DND-41 (cell line): ENCODE results near the gene TIMM22.

Experiments
- ATAC-seq: fragments of 200-7000 bp; cut with Tn5 transposase; 3 replicates; pipeline ENCODE4 v1.9.1; 2021; ENCODE audit warnings: low read depth; ENCODE audit not compliant: insufficient read depth
- DNase-seq: peaks from one replicate; pipeline ENCODE4 v3.0.0-alpha.2; 2020
- H2AFZ ChIP-seq: 2 replicates; pipeline ENCODE4 v1.6.0; 2012; ENCODE audit warnings: low read depth, low read length
- H3K27ac ChIP-seq: 2 replicates; pipeline ENCODE4 v1.5.1; 2012; ENCODE audit warnings: low read length, inconsistent platforms
- H3K27me3 ChIP-seq: fragments of 200-600 bp; sonication (generic); 2 replicates; pipeline ENCODE4 v1.6.0; 2012; ENCODE audit warnings: low read length, mild to moderate bottlenecking, inconsistent platforms; ENCODE audit not compliant: insufficient read depth, poor library complexity
- H3K36me3 ChIP-seq: 2 replicates; pipeline ENCODE4 v1.5.1; 2012; ENCODE audit warnings: low read length, inconsistent platforms; ENCODE audit not compliant: insufficient read depth
- H3K4me1 ChIP-seq: 2 replicates; pipeline ENCODE4 v1.5.1; 2012; ENCODE audit warnings: mild to moderate bottlenecking, low read length; ENCODE audit not compliant: insufficient read depth
- H3K4me2 ChIP-seq: 2 replicates; pipeline ENCODE4 v1.6.0; 2012; ENCODE audit warnings: mild to moderate bottlenecking, moderate library complexity, low read length, inconsistent platforms; ENCODE audit not compliant: insufficient read depth
- H3K4me3 ChIP-seq, 2 experiments: fragments of 200-600 bp in 1 of 2; shearing (Covaris generic) in 1 of 2; 2 replicates each; pipeline ENCODE4 v1.5.1; 2012 to 2016; ENCODE audit warnings: inconsistent platforms in 2 of 2, low read length in 2 of 2, mild to moderate bottlenecking in 2 of 2, low read depth in 1 of 2, moderate library complexity in 1 of 2
- H3K79me2 ChIP-seq: 2 replicates; pipeline ENCODE4 v1.6.0; 2012; ENCODE audit warnings: low read length, inconsistent platforms; ENCODE audit not compliant: insufficient read depth
- H3K9ac ChIP-seq: 2 replicates; pipeline ENCODE4 v1.6.0; 2012; ENCODE audit warnings: low read depth, mild to moderate bottlenecking, inconsistent platforms, low read length, moderate library complexity
- H3K9me3 ChIP-seq: 2 replicates; pipeline ENCODE4 v1.5.1; 2012; ENCODE audit warnings: low read length, moderate library complexity, mild to moderate bottlenecking, inconsistent platforms; ENCODE audit not compliant: insufficient read depth, severe bottlenecking
- H4K20me1 ChIP-seq: 2 replicates; pipeline ENCODE4 v1.6.0; 2012; ENCODE audit warnings: low read length; ENCODE audit not compliant: insufficient read depth
- CTCF ChIP-seq: IDR thresholded peaks from 2 replicates; pipeline ENCODE4 v1.5.1; 2012; ENCODE audit warnings: borderline replicate concordance, low read length, moderate library complexity, mild to moderate bottlenecking; ENCODE audit not compliant: poor library complexity, severe bottlenecking; ENCODE audit errors: extremely low read depth
- EZH2 ChIP-seq: IDR thresholded peaks from 3 replicates; pipeline ENCODE4 v1.6.1; 2012; ENCODE audit warnings: borderline replicate concordance, low read depth, mild to moderate bottlenecking, moderate library complexity, low read length, inconsistent platforms; ENCODE audit not compliant: severe bottlenecking

Gene TIMM22

GRCh38 chr17:986322-986929 lies 10.5 kb upstream of the TIMM22 start:
- H3K36me3 ChIP-seq = no peaks in the 10 kb centered on the region
- no peak overlapping the region for H3K4me2 ChIP-seq
- H3K9ac ChIP-seq = no peak overlapping the region
- H3K4me3 ChIP-seq = no peak overlapping the region
- no peaks in the 10 kb centered on the region for H3K27me3 ChIP-seq
- H3K9me3 ChIP-seq = no peaks in the 10 kb centered on the region
- TF ChIP-seq CTCF = no peak
- TF ChIP-seq EZH2 = no peak
- ATAC-seq = no peak
- H4K20me1 ChIP-seq = no peaks in the 10 kb centered on the region
- no peaks in the 10 kb centered on the region for H3K79me2 ChIP-seq
- no peak for DNase-seq
- H3K4me1 ChIP-seq = peaks cover under 1% of the 10 kb centered on the region
- H2AFZ ChIP-seq = no peak overlapping the region
- H3K27ac ChIP-seq = no peak overlapping the region

- no peaks in the 10 kb centered on the region for H4K20me1 ChIP-seq
- H3K79me2 ChIP-seq = no peaks in the 10 kb centered on the region
- H3K27ac ChIP-seq = no peak overlapping the region
- no peak for DNase-seq
- no peaks in the 10 kb centered on the region for H3K36me3 ChIP-seq
- ATAC-seq = no peak
- no peak overlapping the region for H3K4me2 ChIP-seq
- H3K4me1 ChIP-seq = no peaks in the 10 kb centered on the region
- H3K4me3 ChIP-seq = no peak overlapping the region
- H3K9ac ChIP-seq = no peak overlapping the region
- H3K27me3 ChIP-seq = no peaks in the 10 kb centered on the region
- no peak overlapping the region for H2AFZ ChIP-seq
- TF ChIP-seq CTCF (no peak), EZH2 (no peak)
- peaks cover 2% of the 10 kb centered on the region for H3K9me3 ChIP-seq
Observed at GRCh38 chr17:987931-988330, 9.0 kb upstream of the TIMM22 start.

GRCh38 chr17:988561-988960 lies 8.4 kb upstream of the TIMM22 start:
- no peak for DNase-seq

More at GRCh38 chr17:988561-988960, 8.4 kb upstream of the TIMM22 start:
- TF ChIP-seq EZH2 (no peak), CTCF (no peak)
- H3K79me2 ChIP-seq = no peaks in the 10 kb centered on the region
- H3K4me3 ChIP-seq = no peak overlapping the region
- no peak overlapping the region for H3K4me2 ChIP-seq
- H3K4me1 ChIP-seq = no peaks in the 10 kb centered on the region
- no peaks in the 10 kb centered on the region for H4K20me1 ChIP-seq
- H3K9me3 ChIP-seq = peaks cover 7% of the 10 kb centered on the region
- H3K9ac ChIP-seq = no peak overlapping the region
- H3K27me3 ChIP-seq = no peaks in the 10 kb centered on the region
- ATAC-seq = no peak
- H3K27ac ChIP-seq = no peak overlapping the region
- no peaks in the 10 kb centered on the region for H3K36me3 ChIP-seq
- H2AFZ ChIP-seq = no peak overlapping the region
